ENCODE results near the gene SYNPO2.
"Not testable (repeated sequence)": the region's sequence is repeated elsewhere in the genome, so short reads cannot be mapped to it uniquely, and the experiment has no call there.

The SYNPO2 gene

DNA sequence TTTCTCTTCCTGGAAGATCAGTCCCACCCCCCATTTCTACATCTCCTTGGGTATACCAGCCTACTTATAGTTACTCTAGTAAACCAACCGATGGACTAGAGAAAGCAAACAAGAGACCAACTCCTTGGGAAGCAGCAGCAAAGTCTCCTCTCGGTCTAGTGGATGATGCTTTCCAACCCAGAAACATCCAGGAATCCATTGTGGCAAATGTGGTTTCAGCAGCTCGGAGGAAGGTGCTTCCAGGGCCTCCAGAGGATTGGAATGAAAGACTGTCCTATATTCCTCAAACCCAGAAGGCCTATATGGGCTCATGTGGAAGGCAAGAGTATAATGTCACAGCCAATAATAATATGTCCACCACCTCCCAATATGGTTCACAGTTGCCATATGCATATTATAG lies 168.8 kb downstream of the SYNPO2 start:
- no peak for DNase-seq (ENCODE audit: low read depth in 1 of 2, low spot score in 1 of 2)

DNA sequence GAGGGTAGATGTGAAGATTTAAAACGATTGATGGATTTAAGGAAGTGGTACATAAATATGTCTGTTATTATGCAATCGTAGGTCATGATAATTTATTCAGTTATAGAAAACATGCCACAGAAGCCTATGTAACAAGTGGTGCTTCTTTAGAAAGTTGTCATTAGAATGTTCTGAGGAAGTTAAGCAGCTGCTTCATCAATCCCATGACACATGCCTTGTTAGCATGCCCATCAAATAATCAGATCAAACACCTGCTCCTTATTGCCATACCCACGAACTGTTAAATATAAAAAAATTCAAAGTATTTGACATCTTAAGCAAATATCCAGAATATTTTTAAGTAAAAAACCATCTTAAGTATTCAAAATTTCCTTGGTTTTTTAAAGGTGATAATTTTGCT lies 170.6 kb downstream of the SYNPO2 start:
- no peak for DNase-seq (ENCODE audit: low read depth in 1 of 2, low spot score in 1 of 2)

DNA sequence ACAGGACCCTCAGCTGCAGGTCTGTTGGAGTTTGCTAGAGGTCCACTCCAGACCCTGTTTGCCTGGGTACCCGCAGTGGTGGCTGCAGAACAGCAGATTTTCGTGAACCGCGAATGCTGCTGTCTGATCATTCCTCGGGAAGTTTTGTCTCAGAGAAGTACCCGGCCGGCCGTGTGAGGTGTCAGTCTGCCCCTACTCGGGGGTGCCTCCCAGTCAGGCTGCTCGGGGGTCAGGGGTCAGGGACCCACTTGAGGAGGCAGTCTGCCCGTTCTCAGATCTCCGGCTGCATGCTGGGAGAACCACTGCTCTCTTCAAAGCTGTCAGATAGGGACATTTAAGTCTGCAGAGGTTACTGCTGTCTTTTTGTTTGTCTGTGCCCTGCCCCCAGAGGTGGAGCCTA lies 178.5 kb downstream of the SYNPO2 start:
- not testable (repeated sequence) for DNase-seq (ENCODE audit: low read depth in 1 of 2, low spot score in 1 of 2)

DNA sequence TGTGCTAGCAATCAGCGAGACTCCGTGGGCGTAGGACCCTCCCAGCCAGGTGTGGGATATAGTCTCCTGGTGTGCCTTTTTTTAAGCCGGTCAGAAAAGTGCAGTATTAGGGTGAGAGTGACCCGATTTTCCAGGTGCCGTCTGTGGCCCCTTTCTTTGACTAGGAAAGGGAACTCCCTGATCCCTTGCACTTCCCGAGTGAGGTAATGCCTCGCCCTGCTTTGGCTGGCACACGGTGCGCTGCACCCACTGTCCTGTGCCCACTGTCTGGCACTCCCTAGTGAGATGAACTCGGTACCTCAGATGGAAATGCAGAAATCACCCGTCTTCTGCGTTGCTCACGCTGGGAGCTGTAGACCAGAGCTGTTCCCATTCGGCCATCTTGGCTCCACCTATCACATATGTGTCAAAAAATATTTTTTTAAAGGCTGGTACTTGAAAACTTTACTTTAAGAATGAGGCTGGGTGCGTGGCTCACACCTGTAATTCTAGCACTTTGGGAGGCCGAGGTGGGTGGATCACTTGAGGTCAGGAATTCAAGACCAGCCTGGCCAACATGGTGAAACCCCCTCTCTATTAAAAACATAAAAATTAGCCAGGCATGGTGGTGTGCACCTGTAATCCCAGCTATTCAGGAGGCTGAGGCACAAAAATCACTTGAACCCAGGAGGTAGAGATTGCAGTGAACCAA lies 179.2 kb downstream of the SYNPO2 start:
- not testable (repeated sequence) for DNase-seq (ENCODE audit: low read depth in 1 of 2, low spot score in 1 of 2)

DNA sequence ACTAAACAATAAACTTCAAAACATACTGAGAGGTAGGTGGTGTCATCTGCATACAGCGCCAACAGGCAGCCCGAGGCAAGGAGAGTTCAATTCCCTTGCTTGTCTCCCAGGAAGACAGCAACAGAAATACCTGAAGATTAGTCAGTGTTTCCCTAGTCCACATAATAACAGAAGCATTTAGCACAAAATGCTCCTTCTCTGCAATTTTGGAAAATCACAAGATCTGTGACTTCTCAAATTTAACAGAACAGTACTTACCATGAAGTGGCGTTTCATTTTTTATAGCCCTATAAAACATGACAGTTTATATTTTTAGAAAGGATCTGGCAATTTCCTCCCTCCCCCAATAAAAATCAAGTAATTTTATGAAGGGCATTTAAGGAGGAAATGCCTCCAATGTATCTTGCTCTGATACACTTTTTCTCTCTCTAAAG lies 179.9 kb downstream of the SYNPO2 start:
- DNase-seq (ENCODE audit: low read depth in 1 of 2, low spot score in 1 of 2), result no peak

DNA sequence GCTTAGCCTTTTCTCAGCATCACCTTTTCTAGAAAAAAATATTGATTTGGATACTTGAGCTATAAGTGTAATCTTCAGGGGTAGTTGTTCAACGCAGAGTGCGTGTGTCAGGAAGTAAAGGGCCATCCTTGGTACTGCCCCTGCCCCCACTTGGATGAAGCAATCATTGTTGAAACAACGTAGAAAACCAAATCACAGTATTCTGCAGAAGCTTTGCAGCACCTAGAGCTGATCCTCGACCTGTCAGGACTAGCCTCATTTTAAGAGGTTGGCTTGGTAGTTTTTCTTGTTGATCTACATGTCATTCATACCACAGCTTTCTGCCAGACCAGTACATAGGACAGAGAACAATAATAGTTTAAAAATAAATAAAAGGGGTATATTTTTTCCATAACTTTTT lies 181.6 kb downstream of the SYNPO2 start:
- DNase-seq (ENCODE audit: low read depth in 1 of 2, low spot score in 1 of 2), result no peak

DNA sequence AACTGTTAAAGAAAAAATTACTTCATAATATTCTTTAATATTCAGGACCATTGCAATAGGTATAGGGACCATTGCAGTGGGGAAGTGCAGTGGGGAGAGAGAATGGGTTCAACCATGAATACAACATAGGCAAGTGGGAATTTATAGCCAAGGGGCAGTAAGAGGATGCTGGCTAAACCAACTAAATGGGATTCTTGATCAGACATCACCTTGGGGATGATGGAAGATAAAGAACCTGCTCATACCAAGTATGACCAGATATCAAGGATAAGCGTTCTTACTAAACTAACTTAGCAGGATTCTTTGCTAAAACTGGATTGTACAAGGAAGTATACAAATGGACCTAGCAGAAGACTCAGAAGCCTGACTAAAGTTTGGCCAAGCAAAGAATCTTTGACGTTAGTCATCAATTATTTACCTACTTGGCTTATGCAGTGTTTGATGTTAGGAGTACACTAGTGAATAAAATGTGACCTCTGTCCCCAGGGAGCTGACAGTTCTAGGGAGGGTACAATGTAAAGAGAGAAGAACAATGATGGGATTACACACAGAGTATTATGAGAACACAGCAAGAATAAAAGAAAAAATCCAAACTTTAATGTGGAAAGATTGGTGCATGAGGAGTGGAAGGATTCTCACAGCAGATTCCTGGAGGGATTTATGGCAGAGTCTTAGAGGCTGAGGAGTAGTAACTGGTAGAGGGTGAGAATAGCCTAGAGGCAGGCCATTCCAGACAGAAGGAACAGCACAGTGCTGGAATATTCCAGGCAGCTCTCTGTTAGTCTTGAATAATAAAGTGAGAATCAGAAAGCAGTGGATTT lies 192.3 kb downstream of the SYNPO2 start:
- DNase-seq (ENCODE audit: low read depth in 1 of 2, low spot score in 1 of 2), result no peak

DNA sequence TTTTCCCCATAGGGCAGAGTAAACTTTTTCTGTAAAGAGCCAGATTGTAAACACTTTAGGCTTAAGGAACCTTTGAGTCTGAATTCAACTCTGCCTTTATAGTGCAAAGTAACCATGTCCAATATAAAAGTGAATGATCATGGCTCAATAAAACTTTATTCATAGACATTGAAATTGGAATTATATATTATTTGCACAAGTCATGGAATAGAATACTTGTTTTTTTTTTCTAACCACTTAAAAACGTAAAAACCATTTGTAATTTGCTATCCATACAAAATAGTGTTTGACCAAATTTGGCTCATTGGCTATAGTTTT lies 192.8 kb downstream of the SYNPO2 start:
- no peak for DNase-seq (ENCODE audit: low read depth in 1 of 2, low spot score in 1 of 2)

DNA sequence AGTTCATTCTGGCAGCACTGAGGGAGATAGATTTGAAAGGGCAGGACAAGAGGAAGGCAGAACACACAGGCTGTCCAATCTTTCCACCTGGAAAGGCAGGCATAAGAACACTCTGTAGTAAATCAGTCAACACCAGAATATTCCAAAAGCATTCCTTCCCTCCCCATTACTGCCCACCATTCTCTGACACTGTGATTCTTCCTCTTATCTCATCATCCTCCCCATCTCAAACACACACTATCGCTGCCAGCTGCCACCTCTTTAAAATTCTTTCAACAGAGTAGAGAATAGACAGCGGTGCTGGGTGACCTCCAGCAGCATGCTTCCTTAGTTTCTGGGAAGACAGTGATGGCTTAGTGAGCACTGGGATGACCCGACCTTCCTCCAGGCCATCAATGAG lies 193.3 kb downstream of the SYNPO2 start:
- no peak for DNase-seq (ENCODE audit: low read depth in 1 of 2, low spot score in 1 of 2)

DNA sequence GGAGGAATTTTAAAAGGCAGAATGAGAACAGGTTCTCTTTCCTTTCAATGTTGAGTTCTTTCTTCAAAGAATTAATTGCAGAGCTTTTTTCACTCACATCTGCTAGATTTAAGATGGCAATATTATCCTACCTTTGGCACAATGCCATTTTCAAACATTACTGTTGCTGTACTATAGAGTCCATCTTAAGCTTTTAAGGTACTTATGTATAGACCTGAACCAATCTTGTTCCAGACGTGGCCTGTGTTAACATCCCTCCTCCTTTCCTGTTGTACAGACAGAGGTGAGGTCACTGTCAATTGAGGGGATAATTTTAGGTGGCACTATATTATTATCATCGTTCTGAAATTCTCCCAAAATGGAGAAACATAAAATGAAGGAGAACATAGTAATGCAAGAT lies 194.0 kb downstream of the SYNPO2 start:
- DNase-seq (ENCODE audit: low read depth in 1 of 2, low spot score in 1 of 2), result no peak

DNA sequence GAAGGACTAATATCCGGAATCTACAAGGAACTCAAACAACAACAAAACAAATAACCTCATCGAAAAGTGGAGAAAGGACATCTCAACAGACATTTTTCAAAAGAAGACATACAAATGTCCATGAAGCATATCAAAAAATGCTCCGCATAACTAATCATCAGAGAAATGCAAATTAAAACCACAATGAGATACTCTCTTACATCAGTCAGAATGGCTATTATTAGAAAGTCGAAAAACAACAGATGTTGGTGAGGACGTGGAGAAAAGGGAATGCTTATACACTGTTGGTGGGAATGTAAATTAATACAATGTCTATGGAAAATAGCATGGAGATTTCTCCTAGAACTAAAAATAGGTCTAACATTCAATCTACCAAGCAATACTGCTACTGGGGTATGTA lies 195.9 kb downstream of the SYNPO2 start:
- no peak for DNase-seq (ENCODE audit: low read depth in 1 of 2, low spot score in 1 of 2)

DNA sequence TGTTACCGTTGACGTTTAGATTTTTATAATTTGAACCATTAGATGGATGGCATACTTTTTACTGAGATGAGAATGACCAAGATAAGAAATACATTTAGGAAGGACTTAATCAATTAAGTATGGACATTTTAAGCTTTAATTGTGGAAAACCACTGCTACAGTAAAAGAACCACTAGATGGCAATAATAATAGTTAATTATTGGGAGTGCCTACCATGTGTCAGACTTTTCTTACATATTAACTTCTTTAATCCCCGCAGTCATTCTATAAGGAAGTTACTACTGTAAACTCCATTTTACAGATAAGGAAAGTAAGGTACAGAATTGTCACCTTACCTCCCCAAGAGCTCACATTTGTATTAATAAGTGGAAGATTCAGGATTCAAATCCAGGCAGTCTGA lies 198.5 kb downstream of the SYNPO2 start:
- DNase-seq (ENCODE audit: low read depth in 1 of 2, low spot score in 1 of 2), result no peak

DNA sequence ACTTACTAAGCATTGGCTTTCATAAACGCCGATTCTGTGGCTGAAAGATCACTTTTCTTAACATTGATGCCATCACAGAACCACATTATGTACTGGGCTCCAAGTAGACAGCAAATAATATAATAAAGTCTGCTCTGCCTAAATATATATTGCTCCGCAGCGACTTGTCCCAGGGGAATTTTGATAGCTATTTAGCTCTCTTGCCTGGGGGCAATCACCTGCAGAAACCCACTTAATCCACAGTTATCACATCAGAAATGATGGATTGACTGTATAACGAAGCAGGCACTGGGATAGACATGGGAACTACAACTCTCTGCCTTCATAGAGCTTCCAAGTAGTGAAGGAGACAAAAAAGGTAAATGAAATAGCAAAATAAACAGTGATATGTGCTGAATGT lies 199.0 kb downstream of the SYNPO2 start:
- DNase-seq (ENCODE audit: low read depth in 1 of 2, low spot score in 1 of 2), result no peak

DNA sequence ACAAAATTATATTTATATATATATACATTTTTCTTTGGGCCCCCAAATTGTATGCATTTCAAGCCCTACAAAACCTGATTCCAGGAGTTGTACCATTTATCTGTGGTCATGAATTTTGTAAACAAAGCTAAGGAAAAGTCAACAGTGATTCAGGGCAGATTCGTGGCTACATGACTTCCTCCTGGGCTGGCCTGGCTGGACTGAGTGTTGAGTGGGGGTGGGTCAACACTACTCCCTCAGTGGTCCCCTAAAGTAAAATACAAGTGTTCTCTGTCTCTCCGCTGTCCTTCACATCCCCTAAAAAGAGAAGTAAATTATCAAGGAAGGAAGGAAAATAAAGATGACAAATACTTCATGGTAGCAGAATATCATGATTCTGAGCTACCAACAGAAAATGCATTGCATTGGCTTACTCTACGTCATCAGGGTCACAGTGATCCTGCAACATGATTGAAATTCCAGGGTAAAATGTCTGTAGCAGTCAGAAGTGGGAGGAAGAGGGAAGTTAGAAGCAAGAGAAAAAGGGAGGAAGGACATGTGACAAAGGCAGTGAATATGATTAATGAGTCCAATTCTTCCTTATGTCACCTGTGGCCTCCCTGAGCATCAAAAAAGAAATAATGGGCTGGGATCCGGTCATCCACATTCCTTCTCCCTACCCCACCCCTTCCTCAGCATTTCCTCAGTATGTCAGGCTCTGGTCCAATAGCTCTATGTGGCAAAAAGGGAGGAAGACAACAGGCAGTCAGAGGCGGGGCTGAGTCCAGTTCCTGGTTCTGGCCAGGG lies 204.6 kb downstream of the SYNPO2 start:
- DNase-seq (ENCODE audit: low read depth in 1 of 2, low spot score in 1 of 2), result no peak

DNA sequence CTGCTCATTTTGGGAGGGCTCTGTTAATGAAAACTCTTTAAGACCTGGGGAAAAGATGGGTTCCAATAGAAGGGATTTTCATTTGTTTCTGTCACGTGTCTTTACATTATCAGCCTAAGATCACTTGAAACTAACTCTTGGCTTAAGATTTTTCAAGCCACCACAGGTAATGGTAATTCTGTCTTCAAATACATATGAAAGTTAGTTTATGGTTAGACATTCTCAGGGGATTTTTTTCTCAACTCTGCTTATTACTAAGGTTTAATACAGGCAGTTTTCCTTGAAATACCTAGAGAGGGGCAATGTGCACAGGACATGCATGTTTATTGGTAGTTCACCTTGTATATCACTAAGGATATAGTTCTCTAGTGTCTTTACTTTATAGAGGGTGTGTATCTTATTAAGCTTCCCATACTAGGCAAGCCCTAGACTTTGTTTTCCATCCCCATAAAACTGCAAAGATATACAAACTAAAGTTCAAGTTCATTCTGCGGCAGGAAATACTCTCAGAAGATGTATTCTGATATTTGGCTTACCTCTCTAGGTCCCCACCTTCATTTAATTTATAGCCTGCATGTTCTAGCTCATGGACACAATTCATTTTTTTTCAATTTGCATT lies 208.7 kb downstream of the SYNPO2 start:
- no peak for DNase-seq (ENCODE audit: low read depth in 1 of 2, low spot score in 1 of 2)

DNA sequence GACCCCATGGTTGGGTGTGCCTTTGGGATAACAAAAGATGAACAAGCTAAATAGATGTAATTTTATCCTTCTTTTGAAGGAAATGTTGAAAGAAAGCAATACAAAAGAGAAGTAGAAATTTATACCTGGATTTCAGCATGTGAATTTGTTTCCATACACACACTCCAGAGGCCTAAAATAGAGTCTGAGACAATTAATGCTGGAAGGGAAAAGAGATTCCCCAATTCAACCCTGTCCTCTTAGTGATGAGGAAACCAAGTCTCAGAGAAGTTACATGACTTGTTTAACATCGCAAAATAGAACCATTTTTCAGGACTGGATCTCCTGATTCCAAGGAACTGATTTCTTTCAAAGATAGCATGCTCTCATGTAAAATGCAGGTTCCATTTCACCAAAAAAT lies 209.7 kb downstream of the SYNPO2 start:
- DNase-seq (ENCODE audit: low read depth in 1 of 2, low spot score in 1 of 2), result no peak

DNA sequence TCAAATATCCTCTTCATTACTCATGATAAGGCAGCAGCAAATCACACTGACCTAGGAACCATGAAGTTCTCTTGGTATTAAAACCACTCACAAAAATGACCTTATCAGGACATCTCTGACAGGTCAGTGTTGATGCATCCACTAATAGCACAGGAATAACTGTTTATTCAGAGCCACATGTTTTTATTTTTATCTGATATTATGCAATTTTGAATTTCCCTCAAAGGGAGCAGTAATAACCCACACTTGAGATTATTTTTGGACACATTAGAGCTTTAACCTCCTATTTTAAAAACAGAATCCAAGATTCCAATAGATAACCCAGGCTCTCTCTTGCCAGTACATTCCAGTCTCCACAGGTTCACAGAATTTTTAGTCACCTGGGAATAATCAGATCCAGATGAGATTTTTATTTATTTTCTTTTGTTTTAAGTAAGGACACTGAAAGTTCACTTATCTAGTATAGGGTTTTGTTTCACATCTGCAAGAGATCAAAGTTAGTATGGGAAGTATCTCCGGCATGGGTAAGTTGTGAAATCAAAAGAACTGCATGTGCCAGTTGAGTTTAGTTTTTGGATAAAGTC lies 210.7 kb downstream of the SYNPO2 start:
- no peak for DNase-seq (ENCODE audit: low read depth in 1 of 2, low spot score in 1 of 2)

DNA sequence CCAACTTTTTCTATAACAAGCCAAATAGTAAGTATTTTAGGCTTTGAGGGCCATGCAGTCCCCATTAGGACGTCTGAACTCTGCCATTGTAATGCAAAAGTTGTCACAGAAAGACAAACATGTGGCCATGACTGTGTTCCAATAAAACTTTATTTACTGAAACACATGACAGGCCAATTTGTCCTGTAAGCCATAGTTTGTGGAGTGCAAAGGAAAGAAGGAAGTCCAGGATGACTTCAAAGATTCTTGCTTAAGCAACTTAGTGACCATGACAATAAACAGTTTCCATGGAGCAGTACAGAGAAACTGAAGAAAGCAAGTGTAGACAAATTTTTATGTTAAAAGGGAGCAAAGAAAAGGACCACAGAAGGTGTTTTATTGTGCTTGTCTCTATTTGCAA lies 212.0 kb downstream of the SYNPO2 start:
- no peak for DNase-seq (ENCODE audit: low read depth in 1 of 2, low spot score in 1 of 2)

DNA sequence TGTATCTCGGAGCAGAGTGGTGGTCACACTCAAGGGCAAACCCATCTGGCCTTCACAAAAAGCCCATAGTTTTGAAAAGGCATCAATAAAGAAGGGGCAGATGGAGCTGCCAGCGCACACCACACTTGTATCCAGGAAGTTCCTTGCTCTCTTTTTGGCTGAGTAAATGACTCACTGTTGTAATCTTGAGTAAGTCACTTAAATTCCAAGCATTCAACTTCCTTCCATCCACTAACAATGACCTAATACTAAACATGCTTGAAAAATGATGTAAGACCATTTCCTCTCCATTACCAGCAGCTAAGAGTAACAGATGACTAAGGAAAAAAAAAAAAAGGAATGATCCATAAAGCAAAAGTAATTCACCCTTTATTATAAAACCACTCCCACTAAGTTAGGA lies 214.6 kb downstream of the SYNPO2 start:
- DNase-seq (ENCODE audit: low read depth in 1 of 2, low spot score in 1 of 2), result no peak

DNA sequence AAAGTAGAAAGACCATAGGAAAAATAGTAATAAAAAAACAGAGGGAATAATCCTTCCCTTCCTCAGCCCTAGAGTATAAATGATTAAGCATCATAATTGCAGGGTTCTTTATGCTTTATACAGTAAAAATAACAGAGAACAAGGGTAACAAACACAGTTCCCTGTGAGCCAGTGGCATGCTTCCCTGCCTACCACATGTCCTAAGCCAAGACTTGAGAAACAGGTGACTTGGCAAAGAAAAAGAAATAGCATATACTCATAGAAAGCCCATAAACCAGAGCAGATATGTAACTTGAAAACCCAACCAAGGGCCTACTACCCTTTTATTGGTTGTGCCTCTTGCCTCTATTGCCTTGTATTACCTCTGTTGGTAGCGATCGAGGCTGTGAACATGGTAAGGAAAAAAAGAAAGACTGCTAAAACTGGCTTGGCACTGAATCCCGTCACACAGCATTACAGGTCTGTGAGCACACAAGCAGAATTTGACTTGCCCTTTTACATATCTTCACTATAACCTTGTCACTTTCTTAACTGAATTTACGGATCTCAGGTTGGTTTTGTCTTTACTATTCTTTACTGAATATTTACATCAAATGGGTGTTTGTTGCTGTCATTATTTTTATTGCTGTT lies 216.1 kb downstream of the SYNPO2 start:
- DNase-seq (ENCODE audit: low read depth in 1 of 2, low spot score in 1 of 2), result no peak

DNA sequence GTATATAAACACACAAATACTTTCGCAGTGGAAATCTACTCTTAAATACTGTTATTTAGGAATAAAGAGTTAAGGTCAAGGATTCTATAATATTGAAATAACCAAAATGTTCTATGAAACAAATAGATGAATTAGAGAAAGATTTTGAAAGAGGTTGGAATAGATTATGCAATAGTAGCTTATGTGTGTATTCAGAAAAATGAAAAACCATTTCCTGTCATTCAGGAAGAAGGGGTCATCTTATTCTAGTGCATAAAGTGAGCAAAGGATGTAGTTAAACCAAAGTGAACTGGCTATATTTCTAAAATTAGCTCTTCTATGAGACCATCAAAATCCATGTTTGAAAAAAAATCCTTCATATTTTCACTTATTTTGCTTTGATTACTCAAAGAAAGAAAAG lies 217.0 kb downstream of the SYNPO2 start:
- DNase-seq (ENCODE audit: low read depth in 1 of 2, low spot score in 1 of 2), result no peak
